Spleen (tissue), 11 donors: ENCODE results near the gene BPIFB2. TPM values are rescaled to one million over a fixed set of nuclear protein-coding genes. Genes with fewer than 3 reads are reported as not detected.

ENCODE experiments used
- DNase-seq: peaks from one replicate; pipeline ENCODE4 v3.0.0-alpha.2; 2020
- H3K27ac ChIP-seq, 8 donors: fragments of 200-600 bp; sonication (generic) in 7 of 8; 1 replicate in 4 of 8; 2 replicates in 4 of 8; pipeline versions ENCODE4 v1.5.0 to v1.8.0; 2016 to 2021; ENCODE audit warnings: inconsistent platforms in 4 of 8, mild to moderate bottlenecking in 4 of 8, moderate library complexity in 1 of 8
- H3K27me3 ChIP-seq, 7 donors: fragments of 200-600 bp; sonication (generic) in 6 of 7; replicated peaks in 1 of 7; 1 replicate in 4 of 7; 2 replicates in 3 of 7; pipeline versions ENCODE4 v1.5.0 to v1.8.0; 2016 to 2021; ENCODE audit warnings: inconsistent platforms in 3 of 7, mild to moderate bottlenecking in 1 of 7
- H3K36me3 ChIP-seq, 6 donors: fragments of 200-600 bp; sonication (generic) in 5 of 6; 1 replicate in 4 of 6; 2 replicates in 2 of 6; pipeline versions ENCODE4 v1.5.0 to v1.8.0; 2016 to 2021; ENCODE audit warnings: inconsistent platforms in 2 of 6
- H3K4me1 ChIP-seq, 6 donors: fragments of 200-600 bp; sonication (generic) in 5 of 6; 1 replicate in 3 of 6; 2 replicates in 3 of 6; pipeline versions ENCODE4 v1.5.0 to v1.8.0; 2016 to 2021; ENCODE audit warnings: inconsistent platforms in 3 of 6
- H3K4me3 ChIP-seq, 8 donors: fragments of 200-600 bp; sonication (generic) in 7 of 8; 1 replicate in 4 of 8; 2 replicates in 4 of 8; pipeline versions ENCODE4 v1.5.0 to v1.8.0; 2016 to 2021; ENCODE audit warnings: inconsistent platforms in 4 of 8, mild to moderate bottlenecking in 4 of 8, moderate library complexity in 2 of 8
- H3K9me3 ChIP-seq, 8 donors: fragments of 200-600 bp; sonication (generic) in 7 of 8; 1 replicate in 4 of 8; 2 replicates in 4 of 8; pipeline versions ENCODE4 v1.5.0 to v1.8.0; 2016 to 2021; ENCODE audit warnings: inconsistent platforms in 4 of 8
- POLR2A ChIP-seq, 3 donors: fragments of 450-650 bp; IDR thresholded peaks; one replicate each; pipeline ENCODE4 v1.5.1; 2017; ENCODE audit warnings: antibody characterized with exemption in 3 of 3, mild to moderate bottlenecking in 1 of 3
- POLR2AphosphoS5 ChIP-seq, 3 donors: sonication (generic); formaldehyde crosslinking; IDR thresholded peaks; one replicate each; pipeline ENCODE4 v1.5.1; 2017; ENCODE audit warnings: antibody characterized with exemption in 3 of 3
- WGBS, 5 donors: extraction: QIAGEN DNeasy Blood & Tissue Kit in 3 of 5; methylation state at CpG; one replicate each; pipeline versions ENCODE4 v1.1.5 to v1.1.7; 2013 to 2018; 5-methylcytosine and 5-hydroxymethylcytosine counted together
- intact Hi-C: fragments of 100-400 bp; cut with DNase I; formaldehyde crosslinking; loops from one replicate; pipeline ENCODE4 v1.15.0; 2023; ENCODE audit warnings: low total_unique reads
- polyA plus RNA-seq, 3 donors: library from polyadenylated mRNA; stranded (reverse); fragments of 200-250 nt; gene quantifications; one replicate each; pipeline ENCODE4 v1.2.1, GENCODE V29; 2013
- total RNA-seq, 7 donors: library from RNA; depleted of rRNA in 3 of 7; stranded (reverse); fragments of >200 nt in 3 of 7; fragmentation: NEBNext Ultra II Directional in 4 of 7; extraction: Animal tissue kit (Norgen Biotek cat#: 25700) in 4 of 7; gene quantifications; one replicate each; pipeline versions ENCODE4 v1.1.0 to v1.2.1, GENCODE V29; 2016 to 2021
- TF ChIP-seq, protein P1 (sequence below), 11 experiments: fragments of 200-600 bp in 7 of 11; fragments of 450-650 bp in 4 of 11; sonication (generic) in 4 of 11; IDR thresholded peaks in 8 of 11; conservative IDR thresholded peaks in 3 of 11; 1 replicate in 7 of 11; 2 replicates in 4 of 11; pipeline versions ENCODE4 v1.4.0 to v1.8.0; 2016 to 2021; ENCODE audit warnings: antibody characterized with exemption in 11 of 11, inconsistent platforms in 4 of 11, mild to moderate bottlenecking in 1 of 11
- donor health status: healthy with polysubstance abuse.
- donor health status: DM: no; HTN: no; CAD: no; lungs with moderate emphysema.
- donor health status: DM: no; HTN: no; CAD: no.
- donor health status: Bipolar disorder and iron deficiency.
- donor health status: healthy.
- donor health status: DM: no; HTN: no; CAD: no.
- donor health status: DM: yes; HTN: yes; CAD: no.

The BPIFB2 gene
- total and polyA plus RNA-seq, 10 donors, result not detected

DNA sequence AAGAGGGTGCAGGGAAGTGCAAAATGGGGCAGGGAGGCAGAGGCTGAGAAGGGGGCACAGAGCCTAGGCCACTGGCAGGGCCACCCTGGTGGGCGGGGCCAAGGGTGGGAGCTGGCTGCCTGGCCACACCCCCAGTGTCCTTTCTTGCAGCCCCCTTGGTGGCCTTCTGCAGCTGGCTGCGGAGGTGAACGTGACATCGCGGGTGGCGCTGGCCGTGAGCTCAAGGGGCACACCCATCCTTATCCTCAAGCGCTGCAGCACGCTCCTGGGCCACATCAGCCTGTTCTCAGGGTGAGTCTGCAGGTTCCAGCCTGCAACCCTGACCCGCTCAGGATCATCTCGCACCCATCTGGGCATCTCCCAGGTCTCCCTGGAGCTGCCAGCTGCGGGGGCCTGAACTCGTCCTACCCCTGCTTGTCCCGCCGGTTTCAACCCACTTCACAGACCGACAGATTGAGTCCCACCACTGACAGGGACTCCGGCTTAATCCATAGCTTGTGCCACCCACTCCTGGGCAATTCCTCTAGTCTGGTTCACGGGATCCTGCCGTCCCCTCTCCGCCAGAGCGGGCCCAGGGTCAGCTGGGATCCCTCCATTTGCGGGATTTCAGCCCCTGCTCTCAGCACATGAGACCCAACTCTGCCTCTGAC lies 52.4 kb downstream of the BPIFB2 start:
- no peaks in the 10 kb centered on the region for H3K9me3 ChIP-seq
- 89 to 93% (median 91%) methylated on average over 19 to 22 of the region's 22 CpGs for WGBS, 5 donors
- H3K4me3 ChIP-seq, result no peak overlapping the region
- peak; percentile 62 for DNase-seq
- TF ChIP-seq POLR2A (IDR thresholded peaks at IDR 0.05), result no peak
- no peaks in the 10 kb centered on the region for H3K27me3 ChIP-seq
- H3K36me3 ChIP-seq, result no peaks in the 10 kb centered on the region
- peaks cover 0 to 8% (median 0%) of the 10 kb centered on the region in 6 donors for H3K4me1 ChIP-seq
- H3K27ac ChIP-seq, result no peak overlapping the region
- intact Hi-C loops, result no loop called here

DNA sequence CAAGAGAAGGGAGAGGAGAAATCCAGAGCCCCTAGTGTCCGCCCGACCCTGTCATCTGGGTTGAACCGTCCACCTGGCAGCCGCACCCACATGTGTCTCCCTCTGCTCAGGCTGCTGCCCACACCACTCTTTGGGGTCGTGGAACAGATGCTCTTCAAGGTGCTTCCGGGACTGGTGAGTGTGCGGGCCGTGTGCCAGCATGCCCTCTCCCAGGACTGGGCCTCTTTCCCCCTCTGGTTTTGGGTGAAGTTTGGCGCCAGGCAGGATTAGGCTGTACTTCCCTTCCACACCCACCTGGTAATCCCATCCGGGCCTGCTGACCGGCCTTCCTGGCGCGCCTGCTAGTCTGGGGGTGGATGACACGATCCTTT lies 54.1 kb downstream of the BPIFB2 start:
- DNase-seq, result peak; percentile 47
- H3K4me1 ChIP-seq, result peaks cover 0 to 8% (median 0%) of the 10 kb centered on the region in 6 donors
- 64 to 82% (median 77%) methylated on average over 10 to 14 of the region's 14 CpGs for WGBS, 5 donors
- H3K36me3 ChIP-seq, result no peaks in the 10 kb centered on the region
- no peaks in the 10 kb centered on the region for H3K9me3 ChIP-seq
- intact Hi-C loops, result no loop called here
- H3K4me3 ChIP-seq, result no peak overlapping the region
- TF ChIP-seq POLR2A (IDR thresholded peaks at IDR 0.05) (no peak), POLR2AphosphoS5 (IDR thresholded peaks at IDR 0.05) (no peak)
- TF ChIP-seq, protein P1, sequence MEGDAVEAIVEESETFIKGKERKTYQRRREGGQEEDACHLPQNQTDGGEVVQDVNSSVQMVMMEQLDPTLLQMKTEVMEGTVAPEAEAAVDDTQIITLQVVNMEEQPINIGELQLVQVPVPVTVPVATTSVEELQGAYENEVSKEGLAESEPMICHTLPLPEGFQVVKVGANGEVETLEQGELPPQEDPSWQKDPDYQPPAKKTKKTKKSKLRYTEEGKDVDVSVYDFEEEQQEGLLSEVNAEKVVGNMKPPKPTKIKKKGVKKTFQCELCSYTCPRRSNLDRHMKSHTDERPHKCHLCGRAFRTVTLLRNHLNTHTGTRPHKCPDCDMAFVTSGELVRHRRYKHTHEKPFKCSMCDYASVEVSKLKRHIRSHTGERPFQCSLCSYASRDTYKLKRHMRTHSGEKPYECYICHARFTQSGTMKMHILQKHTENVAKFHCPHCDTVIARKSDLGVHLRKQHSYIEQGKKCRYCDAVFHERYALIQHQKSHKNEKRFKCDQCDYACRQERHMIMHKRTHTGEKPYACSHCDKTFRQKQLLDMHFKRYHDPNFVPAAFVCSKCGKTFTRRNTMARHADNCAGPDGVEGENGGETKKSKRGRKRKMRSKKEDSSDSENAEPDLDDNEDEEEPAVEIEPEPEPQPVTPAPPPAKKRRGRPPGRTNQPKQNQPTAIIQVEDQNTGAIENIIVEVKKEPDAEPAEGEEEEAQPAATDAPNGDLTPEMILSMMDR (IDR thresholded peaks at IDR 0.05 in 8 of 11, conservative IDR thresholded peaks at IDR 0.05 in 3 of 11), result no peak
- H3K27ac ChIP-seq, result no peak overlapping the region
- no peaks in the 10 kb centered on the region for H3K27me3 ChIP-seq

DNA sequence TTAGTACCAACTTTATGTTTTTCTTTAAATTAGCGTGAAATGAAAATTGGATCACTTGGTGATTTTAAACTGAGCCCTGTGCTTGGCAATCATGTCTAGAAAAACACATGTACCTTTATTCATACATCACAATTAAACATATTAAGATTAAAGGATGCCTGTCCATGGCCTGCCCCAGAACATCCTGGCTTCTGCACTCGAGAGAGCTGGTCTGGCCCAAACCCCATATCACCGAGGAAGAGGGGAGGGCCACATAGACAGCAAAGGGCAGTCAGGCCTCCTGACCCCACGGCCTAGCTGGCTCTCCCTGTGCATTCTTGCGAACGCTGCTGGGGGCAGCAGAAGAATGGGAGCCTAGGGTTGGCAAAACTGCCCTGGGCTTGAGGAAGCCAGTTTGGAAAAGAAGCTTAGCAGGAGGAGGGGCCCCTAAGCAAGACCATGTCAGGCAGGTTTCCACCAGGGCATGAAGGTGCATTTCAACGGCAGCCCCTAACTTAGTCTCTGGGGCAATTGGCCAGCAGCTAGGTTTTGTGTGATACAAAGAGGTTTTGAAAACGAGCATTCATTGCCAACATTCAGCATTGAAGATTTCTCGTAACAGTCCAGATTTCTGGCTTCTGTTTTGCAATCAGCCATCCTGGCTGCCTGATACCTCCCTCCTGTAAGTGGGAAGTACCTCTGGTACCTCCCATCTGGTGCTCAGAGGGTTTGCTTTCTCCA lies 54.8 kb downstream of the BPIFB2 start:
- H3K9me3 ChIP-seq, result no peaks in the 10 kb centered on the region
- no peaks in the 10 kb centered on the region for H3K27me3 ChIP-seq
- no peak overlapping the region for H3K4me3 ChIP-seq
- no peaks in the 10 kb centered on the region for H3K36me3 ChIP-seq
- 61 to 70% (median 66%) methylated on average over 8 to 9 of the region's 9 CpGs for WGBS, 5 donors
- peaks cover 0 to 8% (median 0%) of the 10 kb centered on the region in 6 donors for H3K4me1 ChIP-seq
- DNase-seq, result peak; percentile 29
- H3K27ac ChIP-seq, result peak overlapping the region in 1 of 8 donors; percentile 45
- TF ChIP-seq POLR2A (IDR thresholded peaks at IDR 0.05), result no peak
- peak in 1 of 3 donors; percentile 12 for TF ChIP-seq POLR2AphosphoS5 (IDR thresholded peaks at IDR 0.05)
- TF ChIP-seq, protein P1 (IDR thresholded peaks at IDR 0.05 in 8 of 11, conservative IDR thresholded peaks at IDR 0.05 in 3 of 11), result no peak
- intact Hi-C loops, result no loop called here

DNA sequence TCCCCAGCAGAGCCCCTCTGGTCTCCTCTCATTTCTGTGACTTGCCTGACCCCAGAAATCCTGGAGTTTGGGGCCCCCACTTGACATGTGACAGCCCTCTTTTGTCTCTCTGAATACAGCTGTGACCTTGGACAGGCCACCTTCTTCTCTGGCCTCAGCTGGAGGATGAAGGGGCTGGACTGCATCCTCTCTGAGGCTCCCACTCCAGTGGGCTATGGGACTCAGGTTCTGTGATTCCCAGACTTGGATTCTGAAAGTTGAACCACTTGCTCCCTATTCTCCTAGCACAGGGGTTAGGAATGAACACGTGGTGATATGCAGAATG lies 55.3 kb downstream of the BPIFB2 start:
- Histone ChIP-seq H3K27ac (peak overlapping the region in 1 of 8 donors; percentile 45), H3K27me3 (no peaks in the 10 kb centered on the region), H3K4me1 (peaks cover 0 to 8% (median 0%) of the 10 kb centered on the region in 6 donors), H3K36me3 (no peaks in the 10 kb centered on the region), H3K4me3 (no peak overlapping the region), H3K9me3 (no peaks in the 10 kb centered on the region)
- DNase-seq, result peak; percentile 18
- 59 to 83% (median 70%) methylated on average over 1 of the region's 1 CpG for WGBS, 5 donors
- intact Hi-C loops, result no loop called here
- TF ChIP-seq POLR2AphosphoS5 (IDR thresholded peaks at IDR 0.05) (no peak), POLR2A (IDR thresholded peaks at IDR 0.05) (no peak)

DNA sequence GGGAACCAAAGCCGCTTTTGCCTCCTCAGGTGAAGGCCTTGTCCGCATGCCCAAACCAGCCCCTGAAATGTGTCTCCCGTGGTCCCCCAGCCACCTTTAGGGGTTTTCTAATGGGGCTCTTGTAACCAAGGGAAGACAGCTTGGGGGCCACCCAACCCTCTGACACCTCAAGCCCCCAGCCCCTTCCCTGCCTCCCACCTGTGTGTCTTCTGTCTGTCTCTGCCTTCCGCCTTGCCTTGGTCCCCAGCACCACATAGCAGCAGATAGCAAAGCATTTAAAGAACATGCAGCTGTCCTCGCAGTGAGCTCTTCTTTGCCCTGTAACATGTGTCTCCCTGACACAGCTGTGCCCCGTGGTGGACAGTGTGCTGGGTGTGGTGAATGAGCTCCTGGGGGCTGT lies 55.8 kb downstream of the BPIFB2 start:
- TF ChIP-seq POLR2A (IDR thresholded peaks at IDR 0.05), result no peak
- TF ChIP-seq, protein P1 (IDR thresholded peaks at IDR 0.05 in 8 of 11, conservative IDR thresholded peaks at IDR 0.05 in 3 of 11), result no peak
- TF ChIP-seq POLR2AphosphoS5 (IDR thresholded peaks at IDR 0.05), result no peak
- WGBS, 5 donors, result 82 to 96% (median 90%) methylated on average over 6 of the region's 6 CpGs
- no peak for DNase-seq
- H3K4me1 ChIP-seq, result peaks cover 0 to 8% (median 0%) of the 10 kb centered on the region in 6 donors
- no peaks in the 10 kb centered on the region for H3K27me3 ChIP-seq
- no peaks in the 10 kb centered on the region for H3K36me3 ChIP-seq
- H3K9me3 ChIP-seq, result no peaks in the 10 kb centered on the region
- peak overlapping the region in 1 of 8 donors; percentile 45 for H3K27ac ChIP-seq
- intact Hi-C loops, result no loop called here
- no peak overlapping the region for H3K4me3 ChIP-seq
